CD1c-positive myeloid dendritic cell (primary cell): Measurements from ENCODE around the gene RHOBTB3.

Source experiments
- DNase-seq: peaks from one replicate; pipeline ENCODE4 v3.0.0-alpha.2; 2016; ENCODE audit errors: extremely low spot score

Gene RHOBTB3

GRCh38 chr5:95841914-95842812, 111.0 kb downstream of the RHOBTB3 start:
- peak; percentile 93 for DNase-seq

GRCh38 chr5:95842854-95843544, 111.9 kb downstream of the RHOBTB3 start:
- peak; percentile 94 for DNase-seq

- DNase-seq = peak; percentile 44
These were observed 112.6 kb downstream of the RHOBTB3 start for GRCh38 chr5:95843733-95844223.

GRCh38 chr5:95845391-95845790, 114.3 kb downstream of the RHOBTB3 start:
- DNase-seq = no peak
